GM18907 (cell line): Measurements from ENCODE around the gene EOLA2.
"Not testable (repeated sequence)": the region's sequence is repeated elsewhere in the genome, so short reads cannot be mapped to it uniquely, and the experiment has no call there.

Source experiments
- ATAC-seq: cut with Tn5 transposase; IDR thresholded peaks from one replicate; pipeline ENCODE4 v1.9.1; 2021; ENCODE audit warnings: mild to moderate bottlenecking, moderate library complexity; ENCODE audit not compliant: unreplicated experiment

The EOLA2 gene

GRCh38 chrX:149933547-149933946, 4.7 kb downstream of the EOLA2 start:
- ATAC-seq = not testable (repeated sequence)

GRCh38 chrX:149932970-149933369, 5.3 kb downstream of the EOLA2 start:
- not testable (repeated sequence) for ATAC-seq

DNA sequence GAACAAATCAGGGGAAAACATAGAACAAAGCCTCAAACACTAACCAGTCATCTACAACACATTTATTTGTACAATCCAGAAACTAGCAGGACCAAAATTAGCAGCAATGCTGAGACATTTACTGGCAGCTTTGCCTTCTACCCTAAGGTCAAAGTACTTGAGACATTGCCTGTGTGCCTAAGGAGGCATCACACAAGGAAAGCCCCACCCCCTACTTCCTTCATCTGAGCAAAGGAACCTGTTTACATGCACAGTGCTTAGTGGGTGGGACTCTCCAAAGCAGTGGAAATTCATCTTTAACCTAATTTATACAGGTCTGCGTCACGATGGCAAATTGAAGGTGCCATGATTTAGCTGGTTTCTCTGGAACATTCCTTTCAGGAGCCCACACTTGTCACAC, 6.1 kb downstream of the EOLA2 start:
- ATAC-seq = not testable (repeated sequence)

- ATAC-seq = not testable (repeated sequence)
Observed at GRCh38 chrX:149931355-149931754, 6.9 kb downstream of the EOLA2 start.

- not testable (repeated sequence) for ATAC-seq
Observed at GRCh38 chrX:149929400-149929799, 8.9 kb downstream of the EOLA2 start, which contains the start of gene HSFX4. TSS of gene HSFX4 (plus strand) at chrX:149929573. CDS start at chrX:149929645, 72 bp downstream.

DNA sequence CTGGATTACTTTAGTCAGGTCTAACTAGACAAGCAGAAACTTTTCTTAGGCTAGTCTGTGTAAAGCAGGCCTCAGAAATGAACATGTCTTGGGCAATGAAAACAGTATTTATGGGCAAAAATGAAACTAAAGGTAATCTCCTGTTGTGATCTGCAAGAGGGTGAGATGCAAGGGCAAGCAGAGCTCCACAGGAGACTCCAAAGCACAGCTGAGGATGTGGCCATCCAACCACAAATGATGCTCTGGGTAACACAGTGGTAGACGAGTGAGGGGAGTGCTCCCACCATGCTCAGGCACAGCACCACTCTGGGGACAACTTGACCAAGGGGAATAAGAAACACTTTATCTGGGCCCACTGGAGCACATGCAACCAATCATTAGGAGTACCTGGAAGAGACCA, 9.7 kb downstream of the EOLA2 start:
- ATAC-seq = not testable (repeated sequence)

DNA sequence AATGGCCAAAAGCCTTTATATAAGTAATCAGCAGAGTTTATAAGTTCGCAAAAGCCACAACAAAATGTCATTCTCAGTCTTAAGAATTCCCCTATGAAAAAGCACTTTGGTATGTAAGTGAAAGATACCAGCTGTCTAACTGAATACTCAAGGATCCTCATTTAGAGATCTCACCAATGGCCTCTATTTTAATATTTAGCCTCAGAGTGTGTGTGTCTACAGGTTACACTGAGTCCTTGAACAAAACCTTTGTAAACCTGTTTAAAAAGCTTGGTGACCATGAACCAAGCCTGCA, 10.4 kb downstream of the EOLA2 start:
- ATAC-seq = peak; percentile 34

DNA sequence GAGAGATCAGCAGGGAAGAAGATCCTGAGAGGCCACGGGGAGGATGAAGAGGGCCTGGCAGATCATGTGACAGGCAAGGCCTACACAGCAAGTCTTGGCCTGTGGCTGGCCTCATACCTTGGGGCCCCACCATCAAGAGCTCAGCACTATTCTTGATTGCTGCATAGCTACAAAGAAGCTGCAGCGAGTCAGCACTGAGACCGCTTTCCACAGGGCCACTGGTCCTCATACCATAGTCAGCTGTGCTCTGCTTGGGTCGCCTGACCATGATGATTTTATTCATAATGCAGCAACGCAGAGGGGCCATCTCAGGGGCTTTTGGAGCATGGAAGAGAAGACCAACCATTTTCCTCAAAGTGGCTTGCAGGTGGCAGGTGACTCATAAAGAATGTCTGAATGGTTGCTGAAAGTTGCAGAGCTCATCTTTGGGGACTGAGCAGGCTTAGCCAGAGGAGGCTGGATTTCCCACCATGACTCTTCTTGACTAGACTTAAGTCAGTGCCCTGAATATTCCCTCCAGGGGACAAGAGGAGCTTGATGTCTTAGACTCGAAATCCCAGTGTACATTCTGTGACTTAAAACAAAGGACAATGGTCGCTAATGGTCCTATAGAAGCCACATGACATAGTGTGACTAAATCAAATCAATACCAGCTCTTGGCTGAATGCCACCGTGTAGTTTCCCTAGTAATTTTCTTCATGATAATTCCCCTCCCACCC, 10.9 kb downstream of the EOLA2 start:
- ATAC-seq = peak; percentile 44

DNA sequence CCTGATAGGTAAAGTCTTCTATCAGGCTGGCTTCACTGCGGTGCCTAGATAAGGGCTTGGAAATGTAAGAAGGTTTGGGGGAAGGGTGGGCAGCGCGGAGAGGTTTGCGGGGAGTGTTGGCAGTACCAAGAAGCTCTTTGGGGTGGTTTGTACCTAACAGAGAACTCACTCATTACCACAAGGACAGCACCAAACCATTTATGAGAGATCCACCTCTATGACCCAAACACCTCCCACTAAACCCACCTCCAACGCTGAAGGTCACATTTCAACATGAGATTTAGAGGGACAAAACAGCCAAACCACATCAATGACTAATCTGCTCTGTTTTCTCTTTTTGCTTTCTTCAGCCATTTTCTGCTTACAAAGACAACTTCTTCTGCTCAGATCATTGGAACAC, 13.9 kb downstream of the EOLA2 start:
- ATAC-seq = not testable (repeated sequence)

GRCh38 chrX:149923836-149924235, 14.5 kb downstream of the EOLA2 start:
- not testable (repeated sequence) for ATAC-seq

GRCh38 chrX:149916745-149917392, 21.4 kb downstream of the EOLA2 start:
- peak; percentile 76 for ATAC-seq

DNA sequence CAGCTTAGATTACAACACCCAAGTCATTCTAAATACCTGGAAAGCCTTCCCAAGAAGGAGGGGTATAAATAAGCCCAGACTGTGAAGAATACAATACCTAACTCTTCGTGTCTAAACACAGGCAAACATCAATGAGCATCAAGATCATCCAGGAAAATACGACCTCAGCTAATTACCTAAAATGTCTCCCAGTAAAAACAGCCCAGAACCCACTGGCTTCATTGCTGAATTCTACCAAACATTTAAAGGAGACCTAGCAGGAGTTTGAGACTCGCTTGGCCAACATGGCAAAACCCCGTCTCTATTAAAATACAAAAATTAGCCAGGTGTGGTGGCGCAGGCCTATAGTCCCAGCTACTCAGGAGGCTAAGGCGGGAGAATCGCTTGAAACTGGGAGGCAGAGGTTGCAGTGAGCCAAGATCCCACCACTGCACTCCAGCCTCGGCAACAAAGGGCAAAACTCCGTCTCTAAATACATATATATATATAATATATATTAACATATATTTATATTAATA, 28.1 kb downstream of the EOLA2 start:
- ATAC-seq = no peak

DNA sequence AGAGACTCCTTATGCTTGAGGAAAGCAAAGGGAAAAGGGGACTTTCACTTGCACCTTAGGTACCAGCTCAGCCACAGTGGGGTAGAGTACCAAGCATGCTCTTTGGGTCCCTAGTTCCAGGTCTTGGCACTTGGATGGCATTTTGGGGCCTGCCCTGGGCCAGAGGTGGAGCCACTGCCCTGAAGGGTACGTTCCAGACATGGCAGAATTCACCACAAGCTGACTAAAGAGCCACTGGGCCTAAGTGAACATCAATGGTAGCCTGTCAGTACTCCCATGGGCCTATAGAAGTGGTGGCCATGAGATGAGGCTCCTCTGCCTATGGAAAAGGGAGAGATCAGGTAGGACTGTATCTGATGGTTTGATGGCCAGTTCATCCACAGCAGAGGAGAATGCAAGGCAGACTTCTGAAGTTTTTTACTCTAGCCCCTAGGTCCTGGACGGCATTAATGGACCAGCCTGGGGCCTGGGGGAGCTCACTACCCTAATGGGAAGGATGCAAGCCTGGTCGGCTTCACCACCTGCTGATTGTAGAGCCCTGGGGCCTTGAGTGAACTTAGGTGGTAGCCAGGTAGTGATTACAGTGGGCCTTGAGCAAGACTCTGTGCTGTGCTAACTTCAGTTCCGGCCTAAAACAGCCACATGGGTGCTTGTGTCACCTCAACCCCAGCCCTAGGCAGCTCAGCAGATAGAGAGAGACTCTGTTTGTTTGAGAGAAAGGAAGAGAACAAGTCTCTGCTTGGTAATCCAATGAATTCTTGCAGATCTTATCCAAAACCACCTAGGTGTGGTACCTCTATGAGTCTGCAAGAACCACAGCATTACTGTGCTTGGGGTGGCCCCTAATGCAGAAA, 28.7 kb downstream of the EOLA2 start:
- ATAC-seq = no peak

- ATAC-seq = no peak
Observed at GRCh38 chrX:149908727-149909126, 29.6 kb downstream of the EOLA2 start.

GRCh38 chrX:149908308-149908707, 30.0 kb downstream of the EOLA2 start:
- ATAC-seq = no peak

GRCh38 chrX:149903889-149904748, 34.2 kb downstream of the EOLA2 start:
- peak; percentile 68 for ATAC-seq

DNA sequence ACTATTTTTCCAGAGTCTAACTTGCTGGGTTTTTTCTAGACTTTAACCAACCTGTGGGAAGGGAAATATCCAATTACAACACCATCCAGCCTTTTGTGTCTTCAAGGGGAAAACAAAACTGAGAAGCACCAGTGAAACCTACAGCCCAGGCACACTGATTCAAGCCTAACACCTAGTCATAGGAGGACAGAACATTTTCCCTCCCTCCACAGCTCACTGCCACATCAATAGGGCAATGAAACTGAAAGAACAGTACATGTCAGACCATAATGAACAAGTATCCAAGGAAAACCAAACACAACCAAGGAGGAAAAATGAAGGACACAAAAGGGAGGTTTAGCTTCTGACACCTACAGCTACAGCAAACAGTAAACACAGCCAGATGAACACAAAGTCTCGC, 39.7 kb downstream of the EOLA2 start:
- no peak for ATAC-seq

DNA sequence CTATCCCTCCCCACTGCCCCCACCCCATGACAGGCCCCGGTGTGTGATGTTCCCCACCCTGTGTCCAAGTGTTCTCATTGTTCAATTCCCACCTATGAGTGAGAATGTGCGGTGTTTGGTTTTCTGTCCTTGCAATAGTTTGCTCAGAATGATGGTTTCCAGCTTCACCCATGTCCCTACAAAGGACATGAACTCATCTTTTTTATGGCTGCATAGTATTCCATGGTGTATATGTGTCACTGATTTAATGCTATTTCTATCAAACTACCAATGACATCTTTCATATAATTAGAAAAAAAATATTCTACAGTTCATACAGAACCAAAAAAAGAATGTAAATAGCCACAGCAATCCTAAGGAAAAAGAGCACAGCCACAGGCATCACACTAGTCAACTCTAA, 47.5 kb downstream of the EOLA2 start:
- ATAC-seq = not testable (repeated sequence)
